ENCODE results near the gene LIN52. TPM values are rescaled to one million over a fixed set of nuclear protein-coding genes. Genes with fewer than 3 reads are reported as not detected.
A peak's percentile ranks its signal among the peaks of the same experiment; 100 is the strongest.

The LIN52 gene
- total RNA-seq, 2 experiments from 2014 or later: 5.4 to 6.8 TPM

DNA sequence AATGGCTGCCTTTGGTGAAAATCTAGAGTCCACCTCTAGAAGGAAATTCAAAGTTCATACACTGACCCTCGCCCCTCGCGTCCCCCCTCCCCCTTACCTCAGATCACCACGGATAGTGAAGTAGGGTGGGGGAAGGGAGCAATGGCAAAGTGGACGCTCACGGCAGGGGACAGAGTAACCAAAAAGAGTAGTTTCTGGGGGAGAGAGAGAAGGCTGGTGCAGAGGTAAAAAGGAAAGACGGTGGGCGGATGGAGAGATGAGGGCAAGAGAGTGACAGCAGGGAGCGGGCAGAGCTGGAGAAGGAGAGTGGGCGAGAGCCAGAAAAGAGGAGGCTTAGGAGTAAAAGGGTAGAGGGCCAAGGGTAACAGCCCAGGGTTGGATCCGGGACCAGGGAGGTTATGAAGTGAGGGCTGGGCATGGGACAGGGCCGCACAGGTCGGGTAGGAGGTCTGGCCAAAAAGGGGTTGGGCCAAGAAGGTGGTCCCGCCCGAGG is 926 bp upstream of the LIN52 start:
- TF ChIP-seq, protein P1, sequence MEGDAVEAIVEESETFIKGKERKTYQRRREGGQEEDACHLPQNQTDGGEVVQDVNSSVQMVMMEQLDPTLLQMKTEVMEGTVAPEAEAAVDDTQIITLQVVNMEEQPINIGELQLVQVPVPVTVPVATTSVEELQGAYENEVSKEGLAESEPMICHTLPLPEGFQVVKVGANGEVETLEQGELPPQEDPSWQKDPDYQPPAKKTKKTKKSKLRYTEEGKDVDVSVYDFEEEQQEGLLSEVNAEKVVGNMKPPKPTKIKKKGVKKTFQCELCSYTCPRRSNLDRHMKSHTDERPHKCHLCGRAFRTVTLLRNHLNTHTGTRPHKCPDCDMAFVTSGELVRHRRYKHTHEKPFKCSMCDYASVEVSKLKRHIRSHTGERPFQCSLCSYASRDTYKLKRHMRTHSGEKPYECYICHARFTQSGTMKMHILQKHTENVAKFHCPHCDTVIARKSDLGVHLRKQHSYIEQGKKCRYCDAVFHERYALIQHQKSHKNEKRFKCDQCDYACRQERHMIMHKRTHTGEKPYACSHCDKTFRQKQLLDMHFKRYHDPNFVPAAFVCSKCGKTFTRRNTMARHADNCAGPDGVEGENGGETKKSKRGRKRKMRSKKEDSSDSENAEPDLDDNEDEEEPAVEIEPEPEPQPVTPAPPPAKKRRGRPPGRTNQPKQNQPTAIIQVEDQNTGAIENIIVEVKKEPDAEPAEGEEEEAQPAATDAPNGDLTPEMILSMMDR (IDR thresholded peaks at IDR 0.05): no peak
- peaks cover 31% of the 10 kb centered on the region for H3K4me1 Mint-ChIP-seq (ENCODE audit: low read depth)
- no peaks in the 10 kb centered on the region for H3K27me3 Mint-ChIP-seq
- Histone ChIP-seq H3K36me3 (ENCODE audit: insufficient read depth, low read length) (no peaks in the 10 kb centered on the region), H3K27me3 (ENCODE audit: control insufficient read depth in 1 of 2, insufficient read depth in 2 of 2, low read length in 2 of 2) (no peaks in the 10 kb centered on the region), H3K4me3 (ENCODE audit: low read length) (peak overlapping the region; percentile 95), H3K27ac (ENCODE audit: low read depth in 1 of 2, low read length in 2 of 2) (peak overlapping the region; percentile 52 to 63), H3K9me3 (ENCODE audit: control insufficient read depth in 1 of 2, insufficient read depth in 1 of 2, low read length in 2 of 2) (no peaks in the 10 kb centered on the region), H3K4me1 (ENCODE audit: insufficient read depth, low read length) (peaks cover 19% of the 10 kb centered on the region)
- peak overlapping the region; percentile 94 for H3K4me3 Mint-ChIP-seq
- peak overlapping the region; percentile 86 for H3K27ac Mint-ChIP-seq
- intact Hi-C loops (cut with DNase I, micrococcal nuclease): loop anchor here (1.0 to 10.0 kb wide), 7 partner anchors 65 to 1159 kb away; partner anchors contain the start of genes BBOF1 (in 2 of the 2), ENTPD5 (in 2 of the 2), COQ6 (in 1 of the 2) and DCAF4 (in 1 of the 2)
- H3K9me3 Mint-ChIP-seq: no peaks in the 10 kb centered on the region
- CTCF ChIA-PET: no interaction called here
- ATAC-seq (ENCODE audit: poor library complexity) (no peak), DNase-seq (no peak)
- H3K36me3 Mint-ChIP-seq (ENCODE audit: low read depth): peaks cover 12% of the 10 kb centered on the region
- POLR2A ChIA-PET: interaction anchor here (0.5 to 1.7 kb wide), 5 partner anchors 12 to 1043 kb away, joined by 3 to 6 read pairs (median 4); partner anchors contain the start of genes BBOF1, ENTPD5 and YLPM1

DNA sequence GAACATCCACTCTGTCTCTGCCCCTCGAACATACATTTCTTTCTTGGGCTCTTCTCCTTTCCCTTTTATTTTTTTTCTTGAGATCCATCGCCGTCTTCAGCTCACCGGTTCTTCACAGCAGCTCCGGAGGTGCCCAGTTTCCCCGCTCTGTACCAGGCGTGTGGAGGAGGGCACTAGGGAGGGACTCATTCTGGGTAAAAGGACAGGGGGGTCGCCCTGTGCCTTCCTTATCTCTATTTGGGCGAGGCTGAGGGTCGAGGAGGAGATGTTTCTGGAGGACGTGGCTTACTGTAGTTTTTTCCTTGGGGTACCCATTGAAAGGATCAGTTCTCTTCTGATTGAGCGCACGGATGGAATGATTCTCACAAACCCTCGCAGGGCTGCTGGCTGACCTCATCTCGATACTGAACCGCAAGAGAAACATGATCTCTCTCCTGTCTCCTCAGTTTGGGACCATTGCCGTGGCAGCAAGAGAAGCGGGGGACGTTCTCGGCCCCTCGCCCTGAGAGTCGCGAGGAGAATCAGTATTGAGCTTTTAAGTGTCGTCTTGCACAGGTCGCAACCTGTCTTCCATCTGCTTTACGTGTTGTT is 386 bp downstream of the LIN52 start:
- Mint-ChIP-seq H3K4me3 (peak overlapping the region; percentile 94), H3K27me3 (no peaks in the 10 kb centered on the region), H3K27ac (peak overlapping the region; percentile 86), H3K36me3 (ENCODE audit: low read depth) (peaks cover 16% of the 10 kb centered on the region), H3K4me1 (ENCODE audit: low read depth) (peaks cover 36% of the 10 kb centered on the region), H3K9me3 (no peaks in the 10 kb centered on the region)
- peak overlapping the region; percentile 95 for H3K4me3 ChIP-seq (ENCODE audit: low read length)
- H3K27ac ChIP-seq (ENCODE audit: low read depth in 1 of 2, low read length in 2 of 2): peak overlapping the region; percentile 52 to 72
- CTCF ChIA-PET: no interaction called here
- DNase-seq (peak in 1 of 14 experiments; percentile 0), ATAC-seq (ENCODE audit: poor library complexity) (peak; percentile 6)
- H3K27me3 ChIP-seq (ENCODE audit: control insufficient read depth in 1 of 2, insufficient read depth in 2 of 2, low read length in 2 of 2): no peaks in the 10 kb centered on the region
- H3K9me3 ChIP-seq (ENCODE audit: control insufficient read depth in 1 of 2, insufficient read depth in 1 of 2, low read length in 2 of 2): no peaks in the 10 kb centered on the region
- POLR2A ChIA-PET: interaction anchor here (1.0 to 1.7 kb wide), 3 partner anchors 66 to 678 kb away, joined by 3 to 6 read pairs (median 4); partner anchors contain the start of genes BBOF1, COQ6, ENTPD5 and FAM161B
- H3K4me1 ChIP-seq (ENCODE audit: insufficient read depth, low read length): peaks cover 25% of the 10 kb centered on the region
- H3K36me3 ChIP-seq (ENCODE audit: insufficient read depth, low read length): no peaks in the 10 kb centered on the region
- intact Hi-C loops (cut with DNase I, micrococcal nuclease): loop anchor here in 1 of 2 experiments (2.0 to 10.0 kb wide), 5 partner anchors 66 to 1160 kb away; partner anchors contain the start of genes BBOF1, DCAF4, ENTPD5 and ISCA2
- TF ChIP-seq, protein P1 (IDR thresholded peaks at IDR 0.05): no peak

DNA sequence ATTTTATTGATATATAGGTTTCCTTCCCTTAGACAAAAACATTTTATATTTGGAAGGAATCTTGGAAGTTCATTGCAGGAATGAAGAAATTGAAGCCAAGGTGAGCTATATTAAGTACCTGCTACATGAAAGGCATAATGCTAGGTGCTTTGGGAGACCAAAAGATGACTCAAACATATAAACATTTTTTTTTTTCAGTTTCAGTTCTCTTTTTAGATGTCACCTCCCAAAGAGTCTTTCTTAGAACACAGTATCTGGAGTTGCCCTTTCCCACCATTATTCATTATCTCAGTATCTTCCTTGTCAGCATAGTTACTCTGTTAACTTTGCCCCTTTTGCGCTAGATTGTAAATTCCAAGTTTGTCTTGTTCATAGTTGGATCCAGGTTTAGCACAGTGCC is 1.1 kb downstream of the LIN52 start:
- Mint-ChIP-seq H3K36me3 (ENCODE audit: low read depth) (peaks cover 18% of the 10 kb centered on the region), H3K27me3 (no peaks in the 10 kb centered on the region), H3K9me3 (no peaks in the 10 kb centered on the region), H3K4me1 (ENCODE audit: low read depth) (peaks cover 36% of the 10 kb centered on the region), H3K27ac (peak overlapping the region; percentile 86), H3K4me3 (peak overlapping the region; percentile 94)
- no peaks in the 10 kb centered on the region for H3K27me3 ChIP-seq (ENCODE audit: control insufficient read depth in 1 of 2, insufficient read depth in 2 of 2, low read length in 2 of 2)
- ChIA-PET POLR2A (no interaction called here), CTCF (no interaction called here)
- ATAC-seq (ENCODE audit: poor library complexity) (no peak), DNase-seq (peak in 1 of 14 experiments; percentile 4)
- H3K4me3 ChIP-seq (ENCODE audit: low read length): peak overlapping the region; percentile 95
- peaks cover 25% of the 10 kb centered on the region for H3K4me1 ChIP-seq (ENCODE audit: insufficient read depth, low read length)
- peak overlapping the region in 1 of 2 donors; percentile 52 for H3K27ac ChIP-seq (ENCODE audit: low read depth in 1 of 2, low read length in 2 of 2)
- no peaks in the 10 kb centered on the region for H3K36me3 ChIP-seq (ENCODE audit: insufficient read depth, low read length)
- intact Hi-C loops (cut with DNase I, micrococcal nuclease): loop anchor here in 1 of 2 experiments (2.0 to 10.0 kb wide), 5 partner anchors 67 to 1161 kb away; partner anchors contain the start of genes BBOF1, DCAF4, ENTPD5 and ISCA2
- H3K9me3 ChIP-seq (ENCODE audit: control insufficient read depth in 1 of 2, insufficient read depth in 1 of 2, low read length in 2 of 2): no peaks in the 10 kb centered on the region
- TF ChIP-seq, protein P1 (IDR thresholded peaks at IDR 0.05): no peak

Data from CD4-positive, alpha-beta T cell (primary cell).